Keratinocyte (primary cell): Measurements from ENCODE around the gene ACVR1C.

ENCODE experiments used
- EZH2 ChIP-seq: IDR thresholded peaks from one replicate; pipeline ENCODE4 v1.6.1; 2012; ENCODE audit warnings: inconsistent platforms, mild to moderate bottlenecking, low read length, moderate library complexity
- TF ChIP-seq, protein P1 (sequence below), 3 experiments: IDR thresholded peaks in 1 of 3; conservative IDR thresholded peaks in 1 of 3; optimal IDR thresholded peaks in 1 of 3; 2 replicates in 2 of 3; 3 replicates in 1 of 3; pipeline versions ENCODE3 to v1.5.1; 2011; ENCODE audit warnings: low read length in 3 of 3, mild to moderate bottlenecking in 3 of 3, moderate library complexity in 2 of 3, control low read depth in 1 of 3, inconsistent platforms in 1 of 3; ENCODE audit not compliant: insufficient read depth in 2 of 3; ENCODE audit errors: extremely low read depth in 1 of 3

DNA sequence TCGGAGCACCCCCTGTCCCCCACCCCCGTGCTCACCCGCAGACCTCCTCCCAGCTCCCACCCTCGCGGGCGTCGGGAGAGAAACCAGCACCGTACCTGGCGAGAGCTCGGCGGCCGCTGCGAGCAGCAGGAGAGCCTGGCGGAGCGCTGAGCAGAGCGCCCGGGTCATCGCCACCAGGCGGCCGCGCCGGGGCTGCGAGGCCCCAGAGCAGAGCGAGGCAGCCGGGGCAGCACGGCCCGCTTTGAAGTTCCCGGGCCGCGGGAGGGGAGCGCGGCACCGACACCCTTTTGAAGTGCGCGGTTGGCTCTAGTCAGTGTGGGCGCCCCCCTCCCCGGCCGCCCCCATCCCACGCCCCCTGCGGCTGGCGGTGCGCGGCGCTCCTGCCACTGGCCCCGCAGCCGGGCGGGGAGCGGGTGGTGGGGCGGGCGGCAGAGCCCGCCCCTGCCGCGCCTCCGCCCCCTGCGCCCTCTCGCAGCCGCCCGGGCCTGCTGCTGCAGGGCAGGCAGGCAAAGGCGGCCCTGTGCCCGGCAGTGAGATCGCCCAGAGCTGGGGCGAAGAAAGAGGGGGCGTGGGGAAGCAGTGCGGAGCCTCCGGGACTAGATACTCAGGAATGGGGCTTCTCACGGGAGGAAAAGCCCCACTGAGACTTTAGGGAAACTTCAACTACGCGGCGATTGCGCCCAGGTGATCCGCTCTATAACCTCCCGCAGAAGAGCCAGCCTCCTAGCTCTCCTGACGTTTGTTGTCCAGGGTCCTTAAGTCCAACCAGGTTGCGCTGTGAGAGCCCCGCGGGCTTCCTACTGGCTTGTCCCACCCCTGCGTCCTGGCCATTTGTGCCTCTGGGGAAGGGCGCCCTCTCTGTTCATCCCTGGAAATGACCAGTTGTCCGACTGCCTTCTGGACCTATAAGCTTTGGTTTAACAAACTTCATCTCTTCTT is at the start of gene ACVR1C:
- TF ChIP-seq, protein P1, sequence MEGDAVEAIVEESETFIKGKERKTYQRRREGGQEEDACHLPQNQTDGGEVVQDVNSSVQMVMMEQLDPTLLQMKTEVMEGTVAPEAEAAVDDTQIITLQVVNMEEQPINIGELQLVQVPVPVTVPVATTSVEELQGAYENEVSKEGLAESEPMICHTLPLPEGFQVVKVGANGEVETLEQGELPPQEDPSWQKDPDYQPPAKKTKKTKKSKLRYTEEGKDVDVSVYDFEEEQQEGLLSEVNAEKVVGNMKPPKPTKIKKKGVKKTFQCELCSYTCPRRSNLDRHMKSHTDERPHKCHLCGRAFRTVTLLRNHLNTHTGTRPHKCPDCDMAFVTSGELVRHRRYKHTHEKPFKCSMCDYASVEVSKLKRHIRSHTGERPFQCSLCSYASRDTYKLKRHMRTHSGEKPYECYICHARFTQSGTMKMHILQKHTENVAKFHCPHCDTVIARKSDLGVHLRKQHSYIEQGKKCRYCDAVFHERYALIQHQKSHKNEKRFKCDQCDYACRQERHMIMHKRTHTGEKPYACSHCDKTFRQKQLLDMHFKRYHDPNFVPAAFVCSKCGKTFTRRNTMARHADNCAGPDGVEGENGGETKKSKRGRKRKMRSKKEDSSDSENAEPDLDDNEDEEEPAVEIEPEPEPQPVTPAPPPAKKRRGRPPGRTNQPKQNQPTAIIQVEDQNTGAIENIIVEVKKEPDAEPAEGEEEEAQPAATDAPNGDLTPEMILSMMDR (optimal IDR thresholded peaks at IDR 0.05 in 1 of 3, IDR thresholded peaks at IDR 0.05 in 1 of 3, conservative IDR thresholded peaks at IDR 0.05 in 1 of 3; ENCODE audit: extremely low read depth in 1 of 3, insufficient read depth in 2 of 3, low read length in 3 of 3) = peak; percentile 69 to 76 (median 69)
- TF ChIP-seq EZH2 = no peak
